MM.1S (cell line): ENCODE results near the gene PTPRC.
"Not testable (repeated sequence)": the region's sequence is repeated elsewhere in the genome, so short reads cannot be mapped to it uniquely, and the experiment has no call there.

Source experiments
- DNase-seq: peaks from one replicate; pipeline ENCODE4 v3.0.0-alpha.2; 2015
- H2AFZ ChIP-seq: fragments of 300-600 bp; sonication (generic); 2 replicates; pipeline ENCODE4 v1.6.0; 2016; ENCODE audit warnings: antibody characterized with exemption, low read length
- H3F3A ChIP-seq: fragments of 300-600 bp; sonication (generic); 2 replicates; pipeline ENCODE4 v1.6.1; 2016; ENCODE audit warnings: mild to moderate bottlenecking, antibody characterized with exemption, low read length, moderate library complexity, mixed read lengths; ENCODE audit not compliant: insufficient read depth
- H3K27ac ChIP-seq: fragments of 300-600 bp; sonication (generic); 2 replicates; pipeline ENCODE4 v1.5.1; 2016; ENCODE audit warnings: mild to moderate bottlenecking, low read length
- H3K27me3 ChIP-seq: fragments of 300-600 bp; sonication (generic); replicated peaks from 2 replicates; pipeline ENCODE4 v1.6.0; 2016; ENCODE audit warnings: low read length; ENCODE audit not compliant: insufficient read depth
- H3K36me3 ChIP-seq: fragments of 300-600 bp; sonication (generic); replicated peaks from 2 replicates; pipeline ENCODE4 v1.6.1; 2016; ENCODE audit warnings: mild to moderate bottlenecking, low read length, mixed read lengths; ENCODE audit not compliant: insufficient read depth
- H3K4me1 ChIP-seq: fragments of 300-600 bp; sonication (generic); 2 replicates; pipeline ENCODE4 v1.6.1; 2016; ENCODE audit warnings: low read length, mixed read lengths
- H3K4me2 ChIP-seq: fragments of 300-600 bp; sonication (generic); 2 replicates; pipeline ENCODE4 v1.6.0; 2016; ENCODE audit warnings: low read depth, low read length
- H3K4me3 ChIP-seq: fragments of 300-600 bp; sonication (generic); 2 replicates; pipeline ENCODE4 v1.5.1; 2016; ENCODE audit warnings: low read length, mixed read lengths
- H3K79me2 ChIP-seq: fragments of 300-600 bp; sonication (generic); 2 replicates; pipeline ENCODE4 v1.6.1; 2016; ENCODE audit warnings: mixed run types, low read length, mixed read lengths
- H3K9ac ChIP-seq: fragments of 300-600 bp; sonication (generic); 2 replicates; pipeline ENCODE4 v1.6.1; 2016; ENCODE audit warnings: low read length, mixed read lengths
- H3K9me2 ChIP-seq: fragments of 300-600 bp; sonication (generic); replicated peaks from 2 replicates; pipeline ENCODE4 v1.6.1; 2016; ENCODE audit warnings: mild to moderate bottlenecking, low read length, mixed read lengths; ENCODE audit not compliant: insufficient read depth
- H3K9me3 ChIP-seq: fragments of 300-600 bp; sonication (generic); replicated peaks from 2 replicates; pipeline ENCODE4 v1.6.1; 2016; ENCODE audit warnings: mild to moderate bottlenecking, low read length, mixed read lengths; ENCODE audit not compliant: insufficient read depth
- H4K20me1 ChIP-seq: fragments of 300-600 bp; sonication (generic); 2 replicates; pipeline ENCODE4 v1.6.1; 2016; ENCODE audit warnings: mild to moderate bottlenecking, low read length, moderate library complexity, mixed read lengths; ENCODE audit not compliant: insufficient read depth
- CTCF ChIP-seq: fragments of 300-600 bp; sonication (generic); IDR thresholded peaks from 2 replicates; pipeline ENCODE4 v1.5.1; 2016; ENCODE audit warnings: antibody characterized with exemption, low read length, mixed read lengths
- EZH2 ChIP-seq: fragments of 300-600 bp; sonication (generic); optimal IDR thresholded peaks from 2 replicates; pipeline ENCODE3; 2017; ENCODE audit warnings: low read depth, mild to moderate bottlenecking, antibody characterized with exemption, low read length, mixed read lengths
- EZH2phosphoT487 ChIP-seq: fragments of 300-600 bp; sonication (generic); IDR thresholded peaks from 2 replicates; pipeline ENCODE4 v1.6.1; 2018; ENCODE audit warnings: antibody characterized with exemption, low read length

PTPRC gene

GRCh38 chr1:198597690-198598430 lies 41.0 kb upstream of the PTPRC start:
- Histone ChIP-seq H3K9me3 (no peaks in the 10 kb centered on the region), H4K20me1 (no peaks in the 10 kb centered on the region), H3K4me1 (peaks cover 20% of the 10 kb centered on the region), H3K27ac (no peak overlapping the region), H3K27me3 (no peaks in the 10 kb centered on the region), H3K4me3 (no peak overlapping the region), H3K9me2 (no peaks in the 10 kb centered on the region), H3K79me2 (no peaks in the 10 kb centered on the region), H2AFZ (no peak overlapping the region), H3K9ac (no peak overlapping the region), H3K36me3 (no peaks in the 10 kb centered on the region), H3K4me2 (no peak overlapping the region), H3F3A (no peaks in the 10 kb centered on the region; the same call in 1 of the 2 replicates)
- TF ChIP-seq EZH2 (no peak), CTCF (no peak), EZH2phosphoT487 (no peak)
- DNase-seq: no peak

GRCh38 chr1:198598796-198599321 lies 40.0 kb upstream of the PTPRC start:
- Histone ChIP-seq H3K4me3 (no peak overlapping the region), H3K27ac (no peak overlapping the region), H4K20me1 (no peaks in the 10 kb centered on the region), H3K79me2 (no peaks in the 10 kb centered on the region), H3K4me2 (no peak overlapping the region), H3K9me2 (no peaks in the 10 kb centered on the region), H2AFZ (no peak overlapping the region), H3K27me3 (no peaks in the 10 kb centered on the region), H3K36me3 (no peaks in the 10 kb centered on the region), H3K9me3 (no peaks in the 10 kb centered on the region), H3K9ac (no peak overlapping the region), H3K4me1 (peaks cover 20% of the 10 kb centered on the region), H3F3A (no peaks in the 10 kb centered on the region; the same call in 1 of the 2 replicates)
- DNase-seq: no peak
- TF ChIP-seq EZH2 (no peak), EZH2phosphoT487 (no peak)

DNA sequence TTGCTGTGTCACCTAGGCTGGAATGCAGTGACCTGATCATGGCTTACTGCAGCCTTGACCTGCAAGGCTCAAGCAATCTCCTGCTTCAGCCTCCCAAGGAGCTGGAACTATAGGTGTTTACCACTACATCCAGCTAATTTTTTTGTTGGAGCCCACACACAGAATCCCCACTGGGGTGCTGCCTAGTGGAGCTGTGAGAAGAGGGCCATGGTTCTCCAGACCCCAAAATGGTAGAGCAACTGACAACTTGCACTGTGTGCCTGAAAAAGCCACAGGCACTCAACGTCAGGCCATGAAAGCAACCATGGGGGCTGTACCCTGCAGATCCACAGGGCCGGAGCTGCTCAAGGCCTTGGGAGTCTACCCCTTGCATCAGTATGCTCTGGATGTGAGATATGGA lies 39.1 kb upstream of the PTPRC start:
- no peaks in the 10 kb centered on the region; the same call in 1 of the 2 replicates for H3F3A ChIP-seq
- no peak overlapping the region for H3K27ac ChIP-seq
- peaks cover 18% of the 10 kb centered on the region for H3K4me1 ChIP-seq
- no peak overlapping the region for H3K4me3 ChIP-seq
- H3K9me2 ChIP-seq: no peaks in the 10 kb centered on the region
- H3K36me3 ChIP-seq: no peaks in the 10 kb centered on the region
- no peaks in the 10 kb centered on the region for H4K20me1 ChIP-seq
- TF ChIP-seq CTCF (no peak), EZH2phosphoT487 (no peak), EZH2 (no peak)
- H3K9ac ChIP-seq: no peak overlapping the region
- H3K4me2 ChIP-seq: no peak overlapping the region
- no peaks in the 10 kb centered on the region for H3K9me3 ChIP-seq
- no peaks in the 10 kb centered on the region for H3K27me3 ChIP-seq
- no peaks in the 10 kb centered on the region for H3K79me2 ChIP-seq
- DNase-seq: no peak
- no peak overlapping the region for H2AFZ ChIP-seq

DNA sequence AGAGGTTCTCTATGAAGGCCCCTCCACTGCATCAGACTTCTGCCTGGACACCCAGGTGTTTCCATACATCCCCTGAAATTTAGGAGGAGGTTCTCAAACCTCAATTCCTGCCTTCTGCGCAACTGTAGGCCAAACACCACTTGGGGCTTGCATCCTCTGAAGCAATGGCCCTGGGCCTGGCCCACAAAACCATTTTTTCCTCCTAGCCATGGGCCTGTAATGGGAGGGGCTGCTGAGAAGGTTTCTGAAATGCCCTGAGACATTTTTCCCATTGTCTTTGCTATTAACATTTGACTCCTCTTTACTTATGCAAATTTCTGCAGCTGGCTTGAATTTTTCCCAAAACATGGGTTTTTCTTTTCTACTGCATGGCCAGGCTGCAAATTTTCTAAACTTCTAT lies 37.9 kb upstream of the PTPRC start:
- no peaks in the 10 kb centered on the region for H3F3A ChIP-seq
- H3K4me2 ChIP-seq: no peak overlapping the region
- H3K9ac ChIP-seq: no peak overlapping the region
- no peaks in the 10 kb centered on the region for H4K20me1 ChIP-seq
- no peak overlapping the region for H2AFZ ChIP-seq
- no peak for DNase-seq
- H3K27me3 ChIP-seq: no peaks in the 10 kb centered on the region
- H3K36me3 ChIP-seq: no peaks in the 10 kb centered on the region
- H3K4me1 ChIP-seq: peaks cover 8% of the 10 kb centered on the region
- H3K9me3 ChIP-seq: no peaks in the 10 kb centered on the region
- no peak for TF ChIP-seq EZH2
- TF ChIP-seq CTCF: no peak
- TF ChIP-seq EZH2phosphoT487: no peak
- no peaks in the 10 kb centered on the region for H3K9me2 ChIP-seq
- no peak overlapping the region for H3K27ac ChIP-seq
- no peak overlapping the region for H3K4me3 ChIP-seq
- H3K79me2 ChIP-seq: no peaks in the 10 kb centered on the region

- not testable (repeated sequence) for H4K20me1 ChIP-seq, H3K27ac ChIP-seq, H3K4me1 ChIP-seq, H3K4me2 ChIP-seq, H3K4me3 ChIP-seq, DNase-seq, H3K36me3 ChIP-seq, H2AFZ ChIP-seq, H3K9me3 ChIP-seq, H3K27me3 ChIP-seq, H3K79me2 ChIP-seq, H3F3A ChIP-seq, H3K9me2 ChIP-seq, H3K9ac ChIP-seq
Measured at GRCh38 chr1:198601310-198601709, 37.5 kb upstream of the PTPRC start.
